Thyroid gland (tissue), 4 donors: ENCODE data around the gene INO80. TPM values are rescaled to one million over a fixed set of nuclear protein-coding genes. Genes with fewer than 3 reads are reported as not detected.

Source experiments
- DNase-seq, 2 donors: peaks; one replicate each; pipeline ENCODE4 v3.0.0-alpha.2; 2019
- H3K27ac ChIP-seq, 3 donors: fragments of 200-600 bp; sonication (generic); 1 replicate in 2 of 3; 2 replicates in 1 of 3; pipeline ENCODE4 v1.5.1; 2016 to 2019; ENCODE audit warnings: mild to moderate bottlenecking in 1 of 3, moderate library complexity in 1 of 3
- H3K27me3 ChIP-seq: fragments of 200-600 bp; sonication (generic); one replicate; pipeline ENCODE4 v1.5.1; 2019
- H3K36me3 ChIP-seq, 2 donors: fragments of 200-600 bp; sonication (generic); one replicate each; pipeline ENCODE4 v1.5.1; 2016 to 2019
- H3K4me1 ChIP-seq, 2 donors: fragments of 200-600 bp; sonication (generic); one replicate each; pipeline ENCODE4 v1.5.1; 2017 to 2019
- H3K4me3 ChIP-seq, 3 donors: fragments of 200-600 bp; sonication (generic); replicated peaks in 1 of 3; 1 replicate in 2 of 3; 2 replicates in 1 of 3; pipeline ENCODE4 v1.5.1; 2016; ENCODE audit warnings: mild to moderate bottlenecking in 1 of 3
- H3K9me3 ChIP-seq: fragments of 200-600 bp; sonication (generic); one replicate; pipeline ENCODE4 v1.5.1; 2017
- CTCF ChIP-seq, 6 experiments: fragments of 200-600 bp in 3 of 6; fragments of 450-650 bp in 3 of 6; sonication (generic) in 3 of 6; IDR thresholded peaks; one replicate each; pipeline ENCODE4 v1.5.1; 2016 to 2019; ENCODE audit warnings: antibody characterized with exemption in 6 of 6, mild to moderate bottlenecking in 2 of 6, inconsistent platforms in 1 of 6, moderate library complexity in 1 of 6
- POLR2A ChIP-seq, 2 donors: fragments of 450-650 bp; IDR thresholded peaks; one replicate each; pipeline ENCODE4 v1.6.1; 2017; ENCODE audit warnings: antibody characterized with exemption in 2 of 2, mild to moderate bottlenecking in 2 of 2, moderate library complexity in 1 of 2
- WGBS, 2 donors: methylation state at CpG; one replicate each; pipeline ENCODE4 v1.1.5; 2017; 5-methylcytosine and 5-hydroxymethylcytosine counted together
- intact Hi-C: fragments of 100-400 bp; cut with DNase I; formaldehyde crosslinking; loops from one replicate; pipeline ENCODE4 v1.15.1; 2023
- total RNA-seq, 4 donors: library from RNA; depleted of rRNA; stranded (reverse); fragments of >200 nt; gene quantifications; one replicate each; pipeline ENCODE4 v1.2.3, GENCODE V29; 2016

Gene INO80
- total RNA-seq, 4 donors from 2014 or later, result 23.2 to 42.6 (median 36.4) TPM

GRCh38 chr15:40960151-40960885, 155.8 kb downstream of the INO80 start:
- 88 to 90% methylated on average over 16 of the region's 16 CpGs for WGBS, 2 donors
- DNase-seq, result no peak
- no peaks in the 10 kb centered on the region for H3K27me3 ChIP-seq
- no peak overlapping the region for H3K4me3 ChIP-seq
- H3K36me3 ChIP-seq, result no peaks in the 10 kb centered on the region
- H3K9me3 ChIP-seq, result no peaks in the 10 kb centered on the region
- TF ChIP-seq CTCF (IDR thresholded peaks at IDR 0.05) (no peak), POLR2A (IDR thresholded peaks at IDR 0.05) (no peak)
- intact Hi-C loops, result no loop called here
- H3K27ac ChIP-seq, result no peak overlapping the region
- no peaks in the 10 kb centered on the region for H3K4me1 ChIP-seq

- intact Hi-C loops, result no loop called here
- Histone ChIP-seq H3K27ac (no peak overlapping the region), H3K4me3 (no peak overlapping the region), H3K36me3 (no peaks in the 10 kb centered on the region), H3K27me3 (no peaks in the 10 kb centered on the region), H3K4me1 (no peaks in the 10 kb centered on the region), H3K9me3 (no peaks in the 10 kb centered on the region)
- no peak for TF ChIP-seq CTCF (IDR thresholded peaks at IDR 0.05)
- TF ChIP-seq POLR2A (IDR thresholded peaks at IDR 0.05), result no peak
- WGBS, 2 donors, result 81 to 87% methylated on average over 22 of the region's 22 CpGs
- DNase-seq, result no peak
Observed at GRCh38 chr15:40959331-40960141, 156.5 kb downstream of the INO80 start.

- TF ChIP-seq CTCF (IDR thresholded peaks at IDR 0.05) (no peak), POLR2A (IDR thresholded peaks at IDR 0.05) (no peak)
- intact Hi-C loops, result no loop called here
- no peak for DNase-seq
- Histone ChIP-seq H3K4me1 (peaks cover 4 to 6% of the 10 kb centered on the region in 2 donors), H3K9me3 (no peaks in the 10 kb centered on the region), H3K27ac (no peak overlapping the region), H3K4me3 (no peak overlapping the region), H3K27me3 (no peaks in the 10 kb centered on the region), H3K36me3 (no peaks in the 10 kb centered on the region)
- WGBS, 2 donors, result 91 to 94% methylated on average over 7 to 8 of the region's 8 CpGs
Observed at GRCh38 chr15:40958723-40959122, 157.4 kb downstream of the INO80 start.

GRCh38 chr15:40958146-40958545, 157.9 kb downstream of the INO80 start:
- Histone ChIP-seq H3K9me3 (no peaks in the 10 kb centered on the region), H3K27ac (no peak overlapping the region), H3K27me3 (no peaks in the 10 kb centered on the region), H3K4me3 (no peak overlapping the region), H3K36me3 (no peaks in the 10 kb centered on the region), H3K4me1 (peaks cover 6 to 9% of the 10 kb centered on the region in 2 donors)
- no peak for TF ChIP-seq POLR2A (IDR thresholded peaks at IDR 0.05)
- no peak for TF ChIP-seq CTCF (IDR thresholded peaks at IDR 0.05)
- intact Hi-C loops, result no loop called here
- 48 to 72% methylated on average over 6 of the region's 6 CpGs for WGBS, 2 donors
- DNase-seq, result peak; percentile 37 to 43

GRCh38 chr15:40957581-40958051, 158.5 kb downstream of the INO80 start:
- peaks cover 6 to 11% of the 10 kb centered on the region in 2 donors for H3K4me1 ChIP-seq
- no peaks in the 10 kb centered on the region for H3K36me3 ChIP-seq
- TF ChIP-seq CTCF (IDR thresholded peaks at IDR 0.05) (no peak), POLR2A (IDR thresholded peaks at IDR 0.05) (no peak)
- H3K4me3 ChIP-seq, result no peak overlapping the region
- H3K27me3 ChIP-seq, result no peaks in the 10 kb centered on the region
- no peaks in the 10 kb centered on the region for H3K9me3 ChIP-seq
- intact Hi-C loops, result no loop called here
- WGBS, 2 donors, result 43 to 55% methylated on average over 8 to 9 of the region's 9 CpGs
- peak; percentile 72 to 73 for DNase-seq
- H3K27ac ChIP-seq, result no peak overlapping the region
